GM12875 (cell line): ENCODE data around the gene SLC35E4.

Experiments
- H3K4me3 ChIP-seq: one replicate; pipeline ENCODE4 v1.5.1; 2011; ENCODE audit warnings: low read depth, low read length, control low read depth
- TF ChIP-seq, protein P1 (sequence below): IDR thresholded peaks from 2 replicates; pipeline ENCODE4 v1.5.1; 2011; ENCODE audit warnings: low read depth, mild to moderate bottlenecking, control low read depth, inconsistent platforms, low read length, moderate library complexity, borderline replicate concordance; ENCODE audit not compliant: insufficient read depth

Gene SLC35E4

DNA sequence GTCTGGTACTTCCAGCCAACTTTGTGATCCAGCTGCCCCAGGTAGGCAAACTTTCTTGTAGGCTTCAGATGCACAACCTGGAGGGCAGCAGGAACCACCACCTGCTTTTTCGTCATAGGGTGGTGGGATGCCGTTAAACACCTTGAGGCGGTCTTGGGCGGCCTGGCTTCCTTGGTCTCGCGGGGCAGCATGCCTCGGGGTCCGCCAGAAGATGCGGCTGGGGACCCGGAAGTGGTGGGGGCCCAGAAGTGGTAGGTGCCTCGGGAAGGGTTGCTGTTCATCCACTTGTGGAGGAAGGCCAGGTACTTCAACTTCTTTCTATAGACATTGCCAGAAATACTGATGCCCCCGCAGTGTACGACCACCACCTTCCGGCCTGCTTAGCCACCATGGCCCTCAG is 18.8 kb downstream of the SLC35E4 start:
- TF ChIP-seq, protein P1, sequence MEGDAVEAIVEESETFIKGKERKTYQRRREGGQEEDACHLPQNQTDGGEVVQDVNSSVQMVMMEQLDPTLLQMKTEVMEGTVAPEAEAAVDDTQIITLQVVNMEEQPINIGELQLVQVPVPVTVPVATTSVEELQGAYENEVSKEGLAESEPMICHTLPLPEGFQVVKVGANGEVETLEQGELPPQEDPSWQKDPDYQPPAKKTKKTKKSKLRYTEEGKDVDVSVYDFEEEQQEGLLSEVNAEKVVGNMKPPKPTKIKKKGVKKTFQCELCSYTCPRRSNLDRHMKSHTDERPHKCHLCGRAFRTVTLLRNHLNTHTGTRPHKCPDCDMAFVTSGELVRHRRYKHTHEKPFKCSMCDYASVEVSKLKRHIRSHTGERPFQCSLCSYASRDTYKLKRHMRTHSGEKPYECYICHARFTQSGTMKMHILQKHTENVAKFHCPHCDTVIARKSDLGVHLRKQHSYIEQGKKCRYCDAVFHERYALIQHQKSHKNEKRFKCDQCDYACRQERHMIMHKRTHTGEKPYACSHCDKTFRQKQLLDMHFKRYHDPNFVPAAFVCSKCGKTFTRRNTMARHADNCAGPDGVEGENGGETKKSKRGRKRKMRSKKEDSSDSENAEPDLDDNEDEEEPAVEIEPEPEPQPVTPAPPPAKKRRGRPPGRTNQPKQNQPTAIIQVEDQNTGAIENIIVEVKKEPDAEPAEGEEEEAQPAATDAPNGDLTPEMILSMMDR, result no peak
- H3K4me3 ChIP-seq, result no peak overlapping the region

DNA sequence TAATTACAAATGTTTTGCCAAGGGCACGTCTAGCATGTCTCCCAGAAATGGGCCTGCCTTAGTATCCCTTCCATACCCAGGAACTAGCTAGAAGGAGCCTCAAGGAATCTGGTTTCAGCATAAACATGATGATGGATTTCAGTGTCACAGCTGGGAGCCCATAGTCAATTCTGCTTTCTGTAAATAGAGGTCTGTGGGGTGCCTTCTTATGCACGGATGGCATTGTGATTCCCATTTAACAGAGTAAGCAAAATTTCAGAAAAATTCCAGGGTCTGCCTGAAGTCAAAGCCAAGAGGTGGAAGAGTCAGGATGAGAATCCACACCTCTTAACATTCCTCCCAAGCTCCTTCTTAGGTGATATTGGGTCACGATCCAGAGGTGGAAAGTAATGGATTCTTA is 20.0 kb downstream of the SLC35E4 start:
- H3K4me3 ChIP-seq, result no peak overlapping the region
- TF ChIP-seq, protein P1, result no peak

DNA sequence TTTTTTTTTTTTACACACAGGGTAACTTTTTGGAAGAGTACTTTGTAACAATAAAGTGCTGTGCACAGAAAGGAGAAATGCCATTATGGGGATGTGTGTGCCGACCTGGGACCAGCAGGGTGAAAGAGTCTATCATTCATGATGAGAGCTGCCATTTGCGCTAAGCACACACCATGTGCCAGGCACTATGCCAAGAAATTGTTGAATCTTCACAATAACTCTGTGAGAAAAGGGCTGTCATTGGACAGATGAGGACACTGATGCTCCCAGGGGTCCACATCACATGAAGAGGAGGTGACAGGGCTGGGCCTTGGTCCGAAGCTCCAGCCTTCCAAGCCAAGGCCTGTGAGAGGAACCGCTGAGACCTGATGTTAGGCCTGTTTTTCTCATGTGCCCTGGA is 26.5 kb downstream of the SLC35E4 start:
- TF ChIP-seq, protein P1, result no peak

DNA sequence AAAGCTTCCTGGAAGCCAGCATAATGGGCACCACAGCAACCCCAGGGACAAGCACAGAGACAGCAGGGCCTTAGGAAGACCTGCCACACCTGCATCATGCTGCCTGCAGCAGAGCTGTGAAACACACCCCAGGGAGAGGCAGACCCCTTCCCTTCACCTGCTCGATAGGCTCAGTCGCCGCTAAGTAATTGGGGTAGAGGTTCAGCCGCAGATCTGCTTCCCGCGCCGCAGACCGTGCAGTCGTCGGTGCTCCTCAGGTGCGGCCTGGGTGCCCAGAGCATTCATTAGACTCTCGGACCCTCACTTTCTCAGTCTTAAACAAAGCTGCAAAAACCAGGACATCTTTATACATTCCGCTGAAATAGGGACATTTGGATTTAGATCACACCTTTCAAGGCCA is 29.2 kb downstream of the SLC35E4 start:
- H3K4me3 ChIP-seq, result no peak overlapping the region
- TF ChIP-seq, protein P1, result no peak

More for the DNA sequence above, 26.5 kb downstream of the SLC35E4 start:
- no peak overlapping the region for H3K4me3 ChIP-seq

DNA sequence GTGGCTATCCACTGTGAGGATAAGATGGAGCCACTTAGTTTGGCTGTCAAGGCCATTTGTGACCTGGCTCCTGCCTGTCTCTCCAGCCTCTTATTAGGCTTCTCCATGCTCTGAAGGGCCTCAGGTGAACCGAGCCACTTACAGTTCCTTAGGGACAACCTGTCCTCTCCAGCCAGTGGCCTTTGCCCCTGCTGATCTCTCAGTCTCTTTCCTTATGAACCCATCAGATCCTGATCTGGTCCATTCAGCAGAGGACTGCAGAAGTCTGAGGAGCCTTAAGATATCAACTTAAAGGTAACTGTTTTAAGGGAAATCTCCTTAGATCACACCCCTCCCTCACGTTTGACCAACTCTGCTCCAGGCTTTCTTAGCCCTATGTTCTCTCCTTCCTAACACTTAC is 29.7 kb downstream of the SLC35E4 start:
- TF ChIP-seq, protein P1, result no peak
- H3K4me3 ChIP-seq, result no peak overlapping the region

DNA sequence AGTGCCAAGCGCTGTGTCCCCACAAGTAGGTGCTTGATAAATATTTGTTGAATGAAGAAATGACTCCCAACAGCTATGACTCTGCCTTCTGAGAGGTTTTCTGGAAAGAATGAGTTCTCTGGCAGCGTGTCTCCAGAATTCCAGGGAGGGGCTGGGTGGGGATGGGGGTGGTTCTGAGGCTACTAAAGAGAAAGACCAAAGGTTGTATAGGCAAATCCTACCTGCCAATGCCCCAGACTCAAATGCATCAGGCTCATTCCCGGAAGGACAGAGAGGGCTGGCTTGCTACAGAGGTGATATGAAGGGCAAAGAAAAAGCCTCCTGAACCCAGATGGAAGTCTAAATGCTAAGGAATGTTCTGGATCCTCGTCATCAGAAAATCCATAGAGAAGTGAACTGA is 30.2 kb downstream of the SLC35E4 start:
- no peak overlapping the region for H3K4me3 ChIP-seq
- TF ChIP-seq, protein P1, result no peak

DNA sequence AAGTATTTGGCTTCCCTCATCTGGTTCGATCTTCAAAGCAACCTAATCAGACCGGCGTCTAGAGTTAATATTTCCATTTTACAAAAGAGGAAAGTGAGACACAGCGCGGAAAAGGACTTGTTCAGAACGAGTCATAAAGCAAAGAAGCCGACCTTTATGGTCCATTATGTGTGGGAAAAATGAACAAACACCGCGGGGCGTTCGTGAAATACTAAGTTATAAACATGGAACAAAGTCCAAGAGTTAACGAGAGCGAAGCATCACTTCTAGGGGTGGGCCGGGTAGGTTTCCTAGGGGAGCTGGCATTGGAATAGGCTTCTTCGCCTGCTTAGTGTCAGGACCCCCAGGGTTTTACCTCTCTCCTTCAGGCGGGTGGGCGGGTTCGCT is 31.5 kb downstream of the SLC35E4 start:
- peak overlapping the region; percentile 85 for H3K4me3 ChIP-seq
- TF ChIP-seq, protein P1, result no peak
